T-helper 1 cell (primary cell): ENCODE measurements around the gene SPAG16.

Experiments
- DNase-seq, 5 donors: peaks; one replicate each; pipeline ENCODE4 v3.0.0-alpha.2; 2012 to 2020

The SPAG16 gene

GRCh38 chr2:214311931-214312749 is 1027.9 kb downstream of the SPAG16 start:
- no peak for DNase-seq

GRCh38 chr2:214315324-214315723 is 1031.1 kb downstream of the SPAG16 start:
- DNase-seq, result no peak

DNA sequence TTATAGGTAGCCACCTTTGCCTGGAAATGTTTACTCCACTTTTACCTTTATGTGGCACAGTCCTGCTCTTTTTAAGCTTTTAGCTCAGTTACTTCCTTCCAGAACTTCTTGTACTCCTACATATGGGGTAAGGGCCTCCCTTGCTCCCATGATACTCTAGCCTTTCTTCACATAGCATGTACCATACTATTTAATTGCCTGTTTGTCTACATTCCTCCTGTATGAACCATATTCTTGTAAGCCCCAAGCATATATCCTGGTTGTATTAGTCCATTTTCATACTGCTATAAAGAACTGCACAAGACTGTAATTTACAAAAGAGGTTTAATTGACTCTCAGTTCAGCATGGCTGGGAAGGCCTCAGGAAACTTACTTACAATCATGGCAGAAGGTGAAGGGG is 1035.9 kb downstream of the SPAG16 start:
- no peak for DNase-seq

GRCh38 chr2:214322662-214323061 is 1038.4 kb downstream of the SPAG16 start:
- no peak for DNase-seq

DNA sequence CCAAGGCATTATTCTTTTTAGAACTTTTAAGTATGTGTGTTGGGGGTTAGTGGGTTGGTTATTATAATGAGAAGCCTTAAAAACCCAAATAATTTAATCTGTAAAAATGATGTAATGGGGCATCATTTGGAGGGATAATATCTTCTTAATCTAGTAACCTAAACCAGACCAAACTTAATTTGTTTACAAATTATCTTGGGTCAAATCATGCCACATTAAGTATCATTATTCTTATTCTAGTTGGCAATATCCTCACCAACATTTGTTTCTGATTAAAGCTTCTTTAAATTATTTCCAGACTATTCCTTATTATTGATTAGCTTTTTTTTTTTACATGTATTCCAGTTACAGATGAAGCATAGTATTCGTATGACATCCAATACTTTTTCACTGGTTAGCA is 1041.1 kb downstream of the SPAG16 start:
- no peak for DNase-seq

DNA sequence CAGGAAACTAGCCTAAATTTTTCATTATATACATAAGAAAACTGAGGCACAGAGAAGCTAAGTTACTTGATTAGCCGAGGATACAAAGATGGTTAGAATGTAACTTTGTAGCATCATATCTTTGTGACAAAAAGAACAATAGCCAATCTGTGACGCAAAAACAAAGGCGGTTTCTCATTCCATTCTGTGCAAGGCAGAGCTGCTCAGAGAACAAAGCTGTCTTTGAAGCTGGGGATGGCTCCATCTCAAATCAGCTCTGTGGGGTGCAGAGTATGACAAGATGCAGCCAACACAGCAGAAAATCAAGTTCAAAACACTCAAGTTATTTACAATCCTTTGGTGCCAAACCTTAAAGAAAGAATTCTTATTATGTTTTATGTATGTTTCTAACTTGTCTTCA is 1044.7 kb downstream of the SPAG16 start:
- DNase-seq, result no peak

DNA sequence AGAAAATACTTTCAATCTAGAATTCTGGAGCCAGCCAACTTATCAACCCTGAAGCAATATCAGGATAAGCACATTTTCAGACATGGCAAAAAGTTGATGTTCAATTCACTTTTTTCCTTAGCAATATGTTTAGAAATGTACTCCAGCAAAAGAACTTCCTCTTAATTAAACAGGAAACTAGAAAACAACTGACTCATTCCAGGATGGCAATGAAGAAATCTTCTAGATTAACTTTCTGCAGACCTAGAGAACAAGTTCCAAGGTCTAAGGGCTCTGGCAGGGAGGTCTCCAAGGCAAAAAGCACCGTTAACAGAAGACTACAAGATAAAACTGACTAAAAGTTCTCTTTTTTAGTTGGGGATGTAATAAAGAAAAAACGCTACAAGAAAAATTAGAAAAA is 1057.4 kb downstream of the SPAG16 start:
- no peak for DNase-seq

- DNase-seq, result no peak
Measured at GRCh38 chr2:214358506-214358905, 1074.2 kb downstream of the SPAG16 start.

DNA sequence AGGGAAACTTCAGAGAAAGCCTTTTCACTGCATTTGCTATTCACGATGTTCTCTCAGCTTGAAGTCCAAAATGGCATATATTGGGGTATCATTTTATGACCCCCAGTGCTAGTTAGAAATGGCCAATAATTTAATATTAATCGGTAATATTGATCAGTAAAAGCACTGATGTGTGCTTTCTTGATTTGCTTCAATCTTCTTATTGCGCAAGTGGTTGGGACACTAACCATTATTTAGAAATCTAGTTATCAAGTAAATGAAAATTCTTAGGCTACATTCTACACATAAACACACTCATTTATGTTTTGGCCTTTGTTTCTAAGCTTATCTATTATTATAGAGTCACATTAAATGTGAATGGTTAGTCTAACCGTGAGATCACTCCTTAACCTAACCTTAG is 1076.9 kb downstream of the SPAG16 start:
- no peak for DNase-seq

DNA sequence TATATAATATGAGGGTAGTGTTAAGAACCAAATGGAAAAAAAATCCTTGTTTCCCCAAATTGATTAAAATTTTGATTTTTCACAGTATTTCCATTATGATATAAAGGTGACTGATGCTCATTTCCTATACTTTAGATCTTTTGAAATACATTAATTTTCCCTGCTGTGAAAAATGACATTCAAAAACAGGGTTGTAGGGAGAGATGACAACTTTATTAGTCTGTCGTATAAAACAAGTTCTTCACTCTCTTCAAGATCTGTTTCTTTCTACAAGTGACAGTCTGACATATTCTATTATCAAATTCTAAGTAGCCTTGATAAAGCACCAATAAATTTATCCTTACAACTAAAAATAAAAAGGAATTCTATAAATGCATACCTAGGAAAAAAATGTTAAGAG is 1081.3 kb downstream of the SPAG16 start:
- DNase-seq, result no peak

DNA sequence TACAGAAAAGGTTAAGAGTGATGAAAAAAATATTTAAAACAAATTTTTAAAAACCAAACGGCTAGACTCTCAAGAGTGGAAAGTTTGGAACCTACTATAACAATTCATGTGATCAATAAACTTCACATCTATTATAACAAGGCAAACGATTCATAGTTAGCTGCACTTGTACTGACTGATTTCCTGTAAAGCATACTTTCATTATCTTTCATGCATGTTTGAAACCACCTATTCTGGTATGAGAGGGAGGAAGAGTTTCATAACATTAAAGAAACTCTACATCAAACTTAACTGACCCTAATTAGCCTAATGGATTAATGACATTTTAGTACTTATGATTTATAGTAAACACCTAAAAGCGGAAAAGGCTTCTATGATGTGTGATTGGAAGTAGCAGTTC is 1082.9 kb downstream of the SPAG16 start:
- DNase-seq, result no peak

DNA sequence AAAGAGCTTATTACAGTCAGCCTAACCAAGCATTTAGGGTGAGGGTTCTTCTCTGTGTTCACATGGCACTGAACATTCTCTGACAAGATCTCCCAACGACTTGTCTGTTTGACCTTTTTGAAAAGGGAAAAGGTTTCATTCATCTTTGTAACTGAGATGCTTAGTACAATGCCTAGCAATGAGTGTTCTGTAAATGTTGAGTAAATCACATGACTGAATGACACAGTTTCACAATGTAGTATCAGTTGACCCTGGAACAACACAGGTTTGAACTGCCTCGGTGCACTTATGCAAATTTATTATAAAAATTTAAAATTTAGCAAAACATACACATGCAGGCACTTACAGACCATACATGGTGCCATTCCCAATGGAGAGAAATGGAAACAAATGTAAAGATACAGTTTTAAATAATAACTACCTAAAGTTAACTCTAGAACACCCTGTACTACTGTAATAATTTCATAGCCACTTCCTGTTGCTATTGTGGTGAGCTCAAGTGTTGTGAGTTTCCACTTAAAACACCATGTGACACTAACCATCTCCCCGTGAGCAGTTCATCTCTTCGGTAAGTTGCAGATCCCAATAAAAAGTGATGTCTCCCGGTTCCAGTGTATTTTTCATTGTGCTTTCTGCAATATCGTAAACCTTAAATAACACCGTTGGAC is 1092.5 kb downstream of the SPAG16 start:
- no peak for DNase-seq

DNA sequence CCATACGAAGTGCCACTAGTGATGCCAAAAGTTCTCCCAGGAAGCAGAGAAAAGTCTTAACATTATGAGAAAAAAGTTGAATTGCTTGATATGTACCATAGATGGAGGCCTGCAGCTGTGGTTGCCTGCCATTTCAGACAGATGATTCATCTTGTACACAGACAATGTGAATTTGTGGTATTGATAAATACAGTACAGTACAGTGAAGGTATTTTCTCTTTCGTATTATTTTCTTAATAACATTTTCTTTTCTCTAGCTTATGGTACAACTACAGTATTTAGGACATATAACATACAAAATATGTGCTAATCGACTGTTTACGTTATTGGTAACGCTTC is 1093.0 kb downstream of the SPAG16 start:
- DNase-seq, result no peak

DNA sequence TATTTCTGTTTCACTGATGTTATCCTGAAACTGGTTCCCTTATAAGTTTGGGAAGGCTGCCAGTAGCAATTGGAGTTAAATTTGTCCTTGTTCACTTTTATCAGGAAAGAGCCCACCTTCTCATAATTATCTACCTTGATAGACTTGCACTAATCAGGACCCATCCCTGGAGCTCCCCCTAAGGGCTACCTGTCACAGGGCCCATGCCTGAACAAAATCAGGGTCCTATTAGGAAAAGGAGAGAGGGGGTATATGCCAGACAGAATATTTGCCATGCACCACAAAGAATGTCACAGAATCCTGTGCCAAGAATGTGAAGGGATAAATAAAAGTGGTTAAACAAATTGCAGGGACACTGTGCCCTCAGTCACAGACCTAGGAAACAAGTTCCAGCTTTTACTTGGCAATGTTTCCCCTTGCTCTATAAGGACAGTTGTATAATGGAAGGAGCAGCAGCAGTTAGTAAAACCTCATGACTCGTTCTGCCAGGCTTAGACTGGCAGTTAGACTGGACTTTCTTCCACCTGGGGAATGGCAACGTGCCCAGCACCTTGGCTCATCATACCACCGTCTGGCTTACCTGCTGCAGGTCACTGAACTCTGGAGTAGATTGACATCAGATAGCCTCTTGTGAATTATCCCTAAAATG is 1094.3 kb downstream of the SPAG16 start:
- no peak for DNase-seq

- no peak for DNase-seq
Measured at GRCh38 chr2:214379227-214379626, 1095.0 kb downstream of the SPAG16 start.

DNA sequence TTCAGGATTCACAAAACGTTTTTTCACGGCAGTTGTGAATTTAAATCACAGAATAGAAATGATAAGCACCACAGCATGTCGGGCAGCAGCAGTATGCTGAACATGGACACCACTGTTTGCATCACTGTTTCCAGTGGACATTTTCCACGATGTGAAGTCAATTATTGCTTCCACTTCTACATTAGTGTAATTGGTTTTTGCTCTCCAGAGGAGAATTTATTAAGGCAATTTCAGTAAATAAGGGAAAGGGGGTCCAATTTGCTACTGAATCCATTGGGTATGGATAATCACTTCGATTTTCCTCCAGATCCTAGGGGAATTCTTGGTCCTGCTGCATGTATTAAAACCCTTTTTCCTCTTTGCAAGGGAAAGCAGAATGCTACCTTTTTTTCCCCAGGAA is 1096.4 kb downstream of the SPAG16 start:
- no peak for DNase-seq

DNA sequence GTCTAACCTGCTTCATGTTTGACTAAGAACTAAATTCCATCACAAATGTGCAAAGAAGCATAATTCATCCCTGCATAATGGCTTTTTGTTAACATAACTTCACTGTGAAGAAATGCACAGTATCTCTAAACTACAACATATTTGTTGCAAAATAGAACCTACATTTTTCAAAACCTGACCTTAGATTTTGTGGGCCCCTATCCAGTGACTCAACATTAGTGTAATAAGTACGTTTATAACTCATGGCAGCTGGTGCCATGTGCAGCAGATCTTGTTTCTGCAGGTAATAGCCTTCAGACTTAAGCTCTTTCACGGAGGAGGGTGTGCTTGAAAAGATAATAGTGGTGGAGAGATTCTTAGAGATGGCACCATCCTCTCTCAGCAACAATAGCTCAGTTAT is 1098.0 kb downstream of the SPAG16 start:
- no peak for DNase-seq

DNA sequence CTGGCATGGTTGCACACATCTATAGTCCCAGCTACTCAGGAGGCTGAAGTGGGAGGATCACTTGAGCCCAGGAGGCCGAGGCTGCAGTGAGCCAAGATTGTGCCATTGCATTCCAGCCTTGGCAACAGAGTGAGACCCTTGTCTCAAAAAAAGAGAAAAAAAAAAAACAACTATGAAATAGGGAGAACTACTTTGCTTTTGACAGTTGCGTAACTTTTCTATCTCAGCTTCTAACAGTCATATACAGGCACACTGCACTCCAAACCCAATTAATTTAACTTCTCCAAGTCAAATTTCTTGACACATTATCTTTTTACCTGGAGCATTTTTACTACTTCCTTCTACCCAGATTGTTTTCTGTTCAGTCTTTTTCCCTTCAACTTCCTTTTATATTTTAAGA is 1102.5 kb downstream of the SPAG16 start:
- no peak for DNase-seq

- DNase-seq, result no peak
Measured at GRCh38 chr2:214389334-214389733, 1105.1 kb downstream of the SPAG16 start.

GRCh38 chr2:214393796-214394195 is 1109.5 kb downstream of the SPAG16 start:
- DNase-seq, result no peak

GRCh38 chr2:214395040-214395439 is 1110.8 kb downstream of the SPAG16 start:
- no peak for DNase-seq

DNA sequence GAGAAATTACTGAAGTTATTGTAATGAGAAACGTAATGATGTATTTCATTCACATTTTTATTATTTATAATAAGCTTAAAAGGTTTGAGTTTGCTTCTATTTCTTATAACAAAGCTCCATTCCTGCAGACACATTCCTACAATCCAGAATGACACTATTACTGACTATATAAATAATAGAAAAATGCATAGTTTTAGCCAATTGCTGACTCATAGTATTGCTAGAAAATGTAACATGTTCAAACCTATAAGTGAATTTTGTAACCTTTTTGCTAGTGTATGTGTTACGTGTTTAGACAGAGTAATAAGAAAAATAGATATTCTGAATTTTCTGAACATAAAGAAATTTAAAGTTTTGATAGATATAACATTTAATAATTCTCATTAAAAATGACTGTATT is 1117.3 kb downstream of the SPAG16 start:
- no peak for DNase-seq

DNA sequence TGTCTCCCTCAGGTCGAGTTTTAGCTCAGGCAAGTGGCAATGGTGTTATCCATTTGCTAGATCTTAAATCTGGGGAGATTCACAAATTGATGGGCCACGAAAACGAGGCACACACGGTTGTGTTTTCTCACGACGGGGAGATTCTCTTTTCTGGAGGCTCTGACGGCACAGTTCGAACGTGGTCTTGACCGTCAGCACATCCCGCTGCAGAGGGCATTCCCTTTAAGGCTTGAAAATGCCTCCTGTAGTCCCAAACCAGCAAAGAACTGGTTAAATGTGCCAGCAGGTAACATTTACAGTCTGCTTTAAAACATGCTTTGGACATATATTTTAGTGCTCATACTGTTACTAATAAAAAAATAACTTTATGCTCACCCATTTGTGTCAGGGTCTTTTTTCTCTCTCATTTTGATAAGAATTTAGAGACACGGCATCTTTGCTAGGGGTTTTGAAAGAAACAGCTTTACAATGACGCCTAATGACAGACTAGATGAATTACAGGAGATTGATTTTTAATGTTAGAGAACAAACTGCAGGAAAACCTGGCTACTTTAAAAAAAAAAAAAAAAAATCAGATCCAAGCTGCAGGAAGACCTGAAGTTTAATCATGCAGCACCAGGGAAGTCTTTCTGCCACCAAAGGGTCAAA is 1126.0 kb downstream of the SPAG16 start:
- no peak for DNase-seq
